ENCODE results near the gene GPR55.

The GPR55 gene

GRCh38 chr2:230900336-230900995, 24.6 kb downstream of the GPR55 start:
- DNase-seq (ENCODE audit: low read depth) = no peak

- no peak for DNase-seq (ENCODE audit: low read depth)
Measured at GRCh38 chr2:230899786-230900185, 25.3 kb downstream of the GPR55 start.

- DNase-seq (ENCODE audit: low read depth) = no peak
Measured at GRCh38 chr2:230899287-230899686, 25.8 kb downstream of the GPR55 start.

GRCh38 chr2:230898713-230899091, 26.3 kb downstream of the GPR55 start:
- DNase-seq (ENCODE audit: low read depth) = no peak

GRCh38 chr2:230898016-230898712, 26.9 kb downstream of the GPR55 start:
- DNase-seq (ENCODE audit: low read depth) = no peak

GRCh38 chr2:230896346-230897115, 28.5 kb downstream of the GPR55 start:
- DNase-seq (ENCODE audit: low read depth) = no peak

GRCh38 chr2:230895536-230896345, 29.3 kb downstream of the GPR55 start:
- DNase-seq (ENCODE audit: low read depth) = no peak

GRCh38 chr2:230893841-230894781, 30.9 kb downstream of the GPR55 start:
- DNase-seq (ENCODE audit: low read depth) = no peak

GRCh38 chr2:230893338-230893737, 31.7 kb downstream of the GPR55 start:
- DNase-seq (ENCODE audit: low read depth) = no peak

GRCh38 chr2:230891509-230891908, 33.5 kb downstream of the GPR55 start:
- DNase-seq (ENCODE audit: low read depth) = no peak

- DNase-seq (ENCODE audit: low read depth) = no peak
Measured at GRCh38 chr2:230891064-230891463, 34.0 kb downstream of the GPR55 start.

GRCh38 chr2:230890646-230891045, 34.4 kb downstream of the GPR55 start:
- no peak for DNase-seq (ENCODE audit: low read depth)

GRCh38 chr2:230889911-230890601, 35.0 kb downstream of the GPR55 start:
- no peak for DNase-seq (ENCODE audit: low read depth)

- DNase-seq (ENCODE audit: low read depth) = no peak
Measured at GRCh38 chr2:230888824-230889400, 36.1 kb downstream of the GPR55 start.

GRCh38 chr2:230887342-230887741, 37.7 kb downstream of the GPR55 start:
- no peak for DNase-seq (ENCODE audit: low read depth)

GRCh38 chr2:230886671-230887071, 38.4 kb downstream of the GPR55 start:
- DNase-seq (ENCODE audit: low read depth) = no peak

- DNase-seq (ENCODE audit: low read depth) = no peak
Measured at GRCh38 chr2:230886206-230886605, 38.8 kb downstream of the GPR55 start.

- no peak for DNase-seq (ENCODE audit: low read depth)
Measured at GRCh38 chr2:230885463-230886130, 39.4 kb downstream of the GPR55 start.

- no peak for DNase-seq (ENCODE audit: low read depth)
Measured at GRCh38 chr2:230881840-230882239, 43.2 kb downstream of the GPR55 start.

GRCh38 chr2:230879891-230880290, 45.2 kb downstream of the GPR55 start:
- DNase-seq (ENCODE audit: low read depth) = no peak
